Hepatocyte (in vitro differentiated cells): ENCODE results near the gene ANKRD36. TPM values are rescaled to one million over a fixed set of nuclear protein-coding genes. Genes with fewer than 3 reads are reported as not detected.
"Not testable (repeated sequence)": the region's sequence is repeated elsewhere in the genome, so short reads cannot be mapped to it uniquely, and the experiment has no call there.

Experiments used
- DNase-seq: peaks from one replicate; pipeline ENCODE4 v3.0.0-alpha.2; 2016; ENCODE audit warnings: low spot score
- H2AFZ ChIP-seq: fragments of 200-600 bp; sonication (generic); 2 replicates; pipeline ENCODE4 v1.6.0; 2016; ENCODE audit warnings: antibody characterized with exemption, mild to moderate bottlenecking
- H3K27ac ChIP-seq: fragments of 200-600 bp; sonication (generic); 2 replicates; pipeline ENCODE4 v1.5.1; 2016; ENCODE audit warnings: mild to moderate bottlenecking
- H3K27me3 ChIP-seq: fragments of 200-600 bp; sonication (generic); 2 replicates; pipeline ENCODE4 v1.6.1; 2016
- H3K36me3 ChIP-seq: fragments of 200-600 bp; sonication (generic); replicated peaks from 2 replicates; pipeline ENCODE4 v1.5.1; 2016; ENCODE audit warnings: low read depth; ENCODE audit not compliant: insufficient read depth
- H3K4me1 ChIP-seq: fragments of 200-600 bp; sonication (generic); 2 replicates; pipeline ENCODE4 v1.5.1; 2016; ENCODE audit warnings: mild to moderate bottlenecking, moderate library complexity; ENCODE audit not compliant: insufficient read depth
- H3K4me2 ChIP-seq: fragments of 200-600 bp; sonication (generic); 2 replicates; pipeline ENCODE4 v1.6.0; 2016
- H3K4me3 ChIP-seq: fragments of 200-600 bp; sonication (generic); 2 replicates; pipeline ENCODE4 v1.5.1; 2016; ENCODE audit warnings: mild to moderate bottlenecking
- H3K79me2 ChIP-seq: fragments of 200-600 bp; sonication (generic); 2 replicates; pipeline ENCODE4 v1.6.0; 2017; ENCODE audit warnings: mild to moderate bottlenecking
- H3K9me2 ChIP-seq: fragments of 200-600 bp; sonication (generic); replicated peaks from 2 replicates; pipeline ENCODE4 v1.6.0; 2017; ENCODE audit warnings: mild to moderate bottlenecking; ENCODE audit not compliant: insufficient read depth
- H3K9me3 ChIP-seq: fragments of 200-600 bp; sonication (generic); 2 replicates; pipeline ENCODE4 v1.5.1; 2016; ENCODE audit warnings: low read depth, mild to moderate bottlenecking
- H4K20me1 ChIP-seq: fragments of 200-600 bp; sonication (generic); 2 replicates; pipeline ENCODE4 v1.6.0; 2016; ENCODE audit warnings: mild to moderate bottlenecking; ENCODE audit not compliant: insufficient read depth, poor library complexity, severe bottlenecking
- WGBS: methylation state at CpG from one replicate; pipeline ENCODE4 v1.1.6; 2016; ENCODE audit warnings: low lambda C conversion rate; ENCODE audit errors: missing lambda C conversion rate; 5-methylcytosine and 5-hydroxymethylcytosine counted together
- polyA plus RNA-seq: library from polyadenylated mRNA; unstranded; fragments of >200 nt; fragmentation: Nextera tagmentation; extraction: Ambion mirVana; gene quantifications from 2 replicates; pipeline ENCODE4 v1.2.1, GENCODE V29; 2016
- total RNA-seq: library from RNA; depleted of rRNA; stranded (reverse); fragments of >200 nt; gene quantifications from 2 replicates; pipeline ENCODE4 v1.2.3, GENCODE V29; 2014

ANKRD36 gene
- total and polyA plus RNA-seq, 2 experiments from 2014 or later = 9.3 to 15.6 TPM

GRCh38 chr2:97166548-97166947 lies 53.6 kb downstream of the ANKRD36 start:
- H3K36me3 ChIP-seq, H2AFZ ChIP-seq, DNase-seq, H3K4me3 ChIP-seq, H3K27ac ChIP-seq, H3K4me2 ChIP-seq, H4K20me1 ChIP-seq, H3K9me3 ChIP-seq, H3K27me3 ChIP-seq, H3K4me1 ChIP-seq, H3K9me2 ChIP-seq, H3K79me2 ChIP-seq: not testable (repeated sequence)
- WGBS = 86% methylated on average over 3 of the region's 3 CpGs

DNA sequence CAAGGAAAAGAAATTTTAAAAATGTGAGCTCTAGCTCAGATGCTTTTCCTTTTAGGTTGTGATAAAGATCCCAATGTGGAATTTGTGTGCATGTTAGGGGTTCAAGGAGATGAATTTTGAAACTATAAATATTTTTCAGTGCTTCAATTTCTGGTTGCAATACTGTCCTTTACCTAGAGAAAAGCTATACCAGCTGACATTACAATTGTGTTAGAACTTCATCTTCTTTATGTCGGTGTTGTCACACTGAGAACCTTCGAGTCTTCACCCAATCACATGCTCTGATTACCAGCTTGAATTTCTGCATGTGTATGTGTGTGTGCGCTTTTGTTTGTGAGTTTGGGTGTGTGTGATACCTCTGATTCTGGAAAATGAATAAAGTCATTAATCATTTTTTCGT lies 55.0 kb downstream of the ANKRD36 start:
- H3K9me2 ChIP-seq, H3K27me3 ChIP-seq, H3K79me2 ChIP-seq, H4K20me1 ChIP-seq, H3K4me2 ChIP-seq, DNase-seq, H2AFZ ChIP-seq, H3K27ac ChIP-seq, H3K4me3 ChIP-seq, H3K9me3 ChIP-seq, H3K36me3 ChIP-seq, H3K4me1 ChIP-seq: not testable (repeated sequence)
- 74% methylated on average over 4 of the region's 4 CpGs for WGBS

GRCh38 chr2:97168583-97168982 lies 55.6 kb downstream of the ANKRD36 start:
- not testable (repeated sequence) for H3K9me3 ChIP-seq, H3K4me3 ChIP-seq, H3K79me2 ChIP-seq, H3K27ac ChIP-seq, DNase-seq, H4K20me1 ChIP-seq, H2AFZ ChIP-seq, H3K27me3 ChIP-seq, H3K4me2 ChIP-seq, H3K36me3 ChIP-seq, H3K9me2 ChIP-seq, H3K4me1 ChIP-seq
- 62% methylated on average over 2 of the region's 2 CpGs for WGBS

DNA sequence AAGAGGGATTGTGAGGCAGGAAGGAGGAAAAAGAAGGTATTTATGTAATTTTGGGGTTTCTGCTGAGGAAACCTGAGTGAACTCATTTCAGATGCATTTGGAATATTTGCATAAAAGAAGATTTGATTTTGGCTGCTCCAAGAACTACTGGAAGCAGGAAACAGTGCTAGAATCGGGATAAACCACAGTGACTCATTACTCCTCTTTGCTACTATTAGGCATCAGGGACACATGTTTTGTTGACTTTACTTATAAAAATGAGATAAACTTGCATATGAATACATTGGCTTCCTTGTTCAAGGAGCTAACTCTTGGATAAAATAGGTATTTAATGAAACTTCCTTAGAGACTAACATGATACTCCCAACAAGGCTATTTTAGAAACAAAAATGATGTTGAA lies 67.4 kb downstream of the ANKRD36 start:
- H3K9me2 ChIP-seq, H4K20me1 ChIP-seq, H2AFZ ChIP-seq, H3K4me1 ChIP-seq, H3K4me2 ChIP-seq, H3K36me3 ChIP-seq, H3K9me3 ChIP-seq, H3K27ac ChIP-seq, DNase-seq, H3K27me3 ChIP-seq, H3K79me2 ChIP-seq, H3K4me3 ChIP-seq: not testable (repeated sequence)
- 88% methylated on average over 1 of the region's 1 CpG for WGBS

DNA sequence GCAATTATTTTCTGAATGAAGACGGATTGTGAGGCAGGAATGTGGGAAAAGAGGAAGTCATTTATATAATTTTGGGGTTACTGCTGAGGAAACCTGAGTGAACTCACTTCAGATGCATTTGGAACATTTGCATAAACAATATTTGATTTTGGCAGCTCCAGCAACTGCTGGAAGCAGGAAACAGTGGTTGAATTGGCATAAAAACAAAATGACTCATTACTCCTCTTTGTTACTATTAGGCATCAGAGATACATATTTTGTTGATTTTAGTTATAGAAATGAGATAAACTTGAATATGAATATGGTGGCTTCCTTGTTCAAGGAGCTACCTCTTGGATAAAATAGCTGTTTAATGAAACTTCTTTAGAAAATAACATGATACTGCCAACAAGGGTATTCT lies 82.4 kb downstream of the ANKRD36 start:
- WGBS = 100% methylated on average over 1 of the region's 1 CpG
- not testable (repeated sequence) for H3K79me2 ChIP-seq, H3K9me3 ChIP-seq, H3K4me2 ChIP-seq, H3K4me3 ChIP-seq, DNase-seq, H3K4me1 ChIP-seq, H4K20me1 ChIP-seq, H3K27me3 ChIP-seq, H2AFZ ChIP-seq, H3K9me2 ChIP-seq, H3K36me3 ChIP-seq, H3K27ac ChIP-seq

GRCh38 chr2:97197251-97197650 lies 84.3 kb downstream of the ANKRD36 start:
- not testable (repeated sequence) for H4K20me1 ChIP-seq, H3K36me3 ChIP-seq, H3K79me2 ChIP-seq, H3K27ac ChIP-seq, H2AFZ ChIP-seq, DNase-seq, H3K27me3 ChIP-seq, H3K9me3 ChIP-seq, H3K4me2 ChIP-seq, H3K4me3 ChIP-seq, H3K9me2 ChIP-seq, H3K4me1 ChIP-seq
- WGBS = 96% methylated on average over 1 of the region's 1 CpG

DNA sequence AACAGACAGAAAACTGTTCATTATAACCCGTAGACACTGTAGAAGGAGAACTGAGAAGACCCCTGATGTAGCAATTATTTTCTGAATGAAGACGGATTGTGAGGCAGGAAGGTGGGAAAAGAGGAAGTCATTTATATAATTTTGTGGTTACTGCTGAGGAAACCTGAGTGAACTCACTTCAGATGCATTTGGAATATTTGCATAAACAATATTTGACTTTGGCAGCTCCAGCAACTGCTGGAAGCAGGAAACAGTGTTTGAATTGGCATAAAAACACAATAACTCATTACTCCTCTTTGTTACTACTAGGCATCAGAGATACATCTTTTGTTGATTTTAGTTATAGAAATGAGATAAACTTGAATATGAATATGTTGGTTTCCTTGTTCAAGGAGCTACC lies 87.9 kb downstream of the ANKRD36 start:
- not testable (repeated sequence) for H3K4me1 ChIP-seq, H2AFZ ChIP-seq, H3K9me2 ChIP-seq, H4K20me1 ChIP-seq, H3K4me2 ChIP-seq, H3K36me3 ChIP-seq, H3K27ac ChIP-seq, H3K79me2 ChIP-seq, H3K9me3 ChIP-seq, DNase-seq, H3K4me3 ChIP-seq, H3K27me3 ChIP-seq
- WGBS = 98% methylated on average over 2 of the region's 2 CpGs

DNA sequence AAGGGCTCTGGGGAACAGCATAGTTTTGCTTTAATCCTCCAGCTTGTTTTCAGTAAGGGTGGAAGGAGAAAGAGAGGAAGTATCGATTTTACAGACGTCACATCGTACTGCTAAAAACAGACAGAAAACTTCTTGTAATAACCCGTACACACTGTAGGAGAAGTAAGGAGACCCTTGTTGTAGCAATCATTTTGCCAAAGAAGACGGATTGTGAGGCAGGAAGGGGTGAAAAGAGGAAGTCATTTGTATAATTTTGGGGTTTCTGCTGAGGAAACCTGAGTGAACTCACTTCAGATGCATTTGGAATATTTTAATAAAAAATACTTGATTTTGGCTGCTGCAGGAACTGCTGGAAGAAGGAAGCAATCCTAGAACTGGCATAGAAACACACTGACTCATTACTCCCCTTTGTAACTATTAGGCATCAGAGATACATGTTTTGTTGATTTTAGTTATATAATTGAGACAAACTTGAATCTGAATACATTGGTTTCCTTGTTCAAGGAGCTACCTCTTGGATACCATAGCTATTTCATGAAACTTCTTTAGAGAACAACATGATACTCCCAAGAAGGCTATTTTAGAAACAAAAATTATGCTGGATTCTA lies 89.8 kb downstream of the ANKRD36 start:
- H3K9me2 ChIP-seq, H3K36me3 ChIP-seq, H3K27ac ChIP-seq, H4K20me1 ChIP-seq, H2AFZ ChIP-seq, H3K4me2 ChIP-seq, H3K9me3 ChIP-seq, H3K27me3 ChIP-seq, H3K79me2 ChIP-seq, DNase-seq, H3K4me1 ChIP-seq, H3K4me3 ChIP-seq: not testable (repeated sequence)
- WGBS = 94% methylated on average over 5 of the region's 5 CpGs
